SK-N-SH (cell line): ENCODE data around the gene CLSTN2. TPM values are rescaled to one million over a fixed set of nuclear protein-coding genes. Genes with fewer than 3 reads are reported as not detected.

Experiments used
- CTCF ChIA-PET: fragments of 300-600, 350-600 bp; formaldehyde crosslinking; extraction: SDS; loops from one replicate; lab custom pipeline; 2021; lab: Yijun Ruan, JAX
- POLR2A ChIA-PET: fragments of 350-600 bp; sonication (Branson Sonifier 250); formaldehyde crosslinking; extraction: SDS; loops from one replicate; lab custom pipeline; 2020; ENCODE audit warnings: antibody characterized with exemption, inconsistent platforms; lab: Yijun Ruan, JAX
- DNase-seq: peaks from one replicate; pipeline ENCODE4 v3.0.0; 2012
- H2AFZ ChIP-seq: fragments of 200-600 bp; sonication (generic); 2 replicates; pipeline ENCODE4 v1.8.1; 2016; ENCODE audit warnings: antibody characterized with exemption, mild to moderate bottlenecking, low read depth
- H3F3A ChIP-seq: fragments of 200-600 bp; sonication (generic); replicated peaks from 2 replicates; pipeline ENCODE3; 2016; ENCODE audit warnings: antibody characterized with exemption, mild to moderate bottlenecking; ENCODE audit not compliant: insufficient read depth
- H3K27ac ChIP-seq, 2 experiments: fragments of 200-500 bp in 1 of 2; fragments of 200-600 bp in 1 of 2; sonication (Bioruptor generic) in 1 of 2; sonication (generic), shearing (Covaris generic) in 1 of 2; 2 replicates each; pipeline versions ENCODE4 v1.5.1 to v1.6.1; 2014 to 2016; ENCODE audit warnings: low read depth in 2 of 2, inconsistent platforms in 1 of 2, low read length in 1 of 2, mild to moderate bottlenecking in 1 of 2, mixed read lengths in 1 of 2
- H3K27me3 ChIP-seq: fragments of 200-600 bp; sonication (generic), shearing (Covaris generic); 2 replicates; pipeline ENCODE4 v1.6.1; 2016; ENCODE audit warnings: mixed run types; ENCODE audit not compliant: insufficient read depth
- H3K36me3 ChIP-seq, 2 experiments: fragments of 200-500 bp in 1 of 2; fragments of 200-600 bp in 1 of 2; sonication (Bioruptor generic) in 1 of 2; sonication (generic) in 1 of 2; replicated peaks in 1 of 2; 2 replicates each; pipeline versions ENCODE3 to v1.5.1; 2014 to 2016; ENCODE audit warnings: low read length in 1 of 2, mild to moderate bottlenecking in 1 of 2; ENCODE audit not compliant: insufficient read depth in 2 of 2, control insufficient read depth in 1 of 2
- H3K4me1 ChIP-seq, 2 experiments: fragments of 200-500 bp in 1 of 2; fragments of 200-600 bp in 1 of 2; sonication (Bioruptor generic) in 1 of 2; sonication (generic), shearing (Covaris generic) in 1 of 2; 2 replicates each; pipeline versions ENCODE4 v1.5.1 to v1.6.1; 2014 to 2016; ENCODE audit warnings: low read depth in 1 of 2, low read length in 1 of 2, mixed run types in 1 of 2; ENCODE audit not compliant: insufficient read depth in 2 of 2, control insufficient read depth in 1 of 2
- H3K4me2 ChIP-seq: fragments of 200-600 bp; sonication (generic), shearing (Covaris generic); 2 replicates; pipeline ENCODE4 v1.6.1; 2017; ENCODE audit warnings: mixed run types
- H3K4me3 ChIP-seq, 2 experiments: fragments of 200-500 bp in 1 of 2; fragments of 200-600 bp in 1 of 2; sonication (Bioruptor generic) in 1 of 2; sonication (generic), shearing (Covaris generic) in 1 of 2; 2 replicates each; pipeline versions ENCODE4 v1.5.1 to v1.8.1; 2014 to 2016; ENCODE audit warnings: low read depth in 2 of 2, inconsistent platforms in 1 of 2, low read length in 1 of 2, mild to moderate bottlenecking in 1 of 2, mixed read lengths in 1 of 2, moderate library complexity in 1 of 2
- H3K79me2 ChIP-seq: fragments of 200-600 bp; sonication (generic); 2 replicates; pipeline ENCODE4 v1.8.1; 2017; ENCODE audit warnings: mild to moderate bottlenecking; ENCODE audit not compliant: insufficient read depth
- H3K9ac ChIP-seq: fragments of 200-600 bp; sonication (generic); 2 replicates; pipeline ENCODE4 v1.6.1; 2017; ENCODE audit warnings: mixed run types
- H3K9me2 ChIP-seq: fragments of 200-600 bp; sonication (generic); 2 replicates; pipeline ENCODE4 v1.6.1; 2017; ENCODE audit warnings: mixed run types
- H3K9me3 ChIP-seq: fragments of 200-600 bp; sonication (generic); 2 replicates; pipeline ENCODE4 v1.6.1; 2017; ENCODE audit warnings: mixed run types, mild to moderate bottlenecking, moderate library complexity
- H4K20me1 ChIP-seq: fragments of 200-600 bp; sonication (generic); 2 replicates; pipeline ENCODE4 v1.6.1; 2017; ENCODE audit warnings: mild to moderate bottlenecking, mixed run types; ENCODE audit not compliant: insufficient read depth
- CHD2 ChIP-seq: fragments of 150-350 bp; IDR thresholded peaks from 2 replicates; pipeline ENCODE4 v1.6.1; 2018; ENCODE audit warnings: low read length; ENCODE audit not compliant: partially characterized antibody
- EP300 ChIP-seq, 2 experiments: IDR thresholded peaks; 2 replicates each; pipeline versions ENCODE4 v1.4.0 to v1.6.1; 2012; ENCODE audit warnings: borderline replicate concordance in 1 of 2, low read depth in 1 of 2, low read length in 1 of 2
- EZH2phosphoT487 ChIP-seq: fragments of 200-600 bp; sonication (generic); IDR thresholded peaks from 2 replicates; pipeline ENCODE4 v1.6.1; 2017; ENCODE audit warnings: low read depth, mixed run types, mild to moderate bottlenecking, antibody characterized with exemption, moderate library complexity, borderline replicate concordance
- FOSL2 ChIP-seq: IDR thresholded peaks from 2 replicates; pipeline ENCODE4 v1.4.0; 2012; ENCODE audit warnings: low read depth, mild to moderate bottlenecking, moderate library complexity, borderline replicate concordance
- JUND ChIP-seq: IDR thresholded peaks from 2 replicates; pipeline ENCODE4 v1.4.0; 2012
- MEF2A ChIP-seq: IDR thresholded peaks from 2 replicates; pipeline ENCODE4 v1.4.0; 2012; ENCODE audit warnings: low read depth, borderline replicate concordance
- NFIC ChIP-seq: IDR thresholded peaks from 2 replicates; pipeline ENCODE4 v1.4.0; 2012; ENCODE audit warnings: borderline replicate concordance
- RCOR1 ChIP-seq: fragments of 150-350 bp; IDR thresholded peaks from 2 replicates; pipeline ENCODE4 v1.6.1; 2017; ENCODE audit warnings: antibody characterized with exemption, low read length
- RXRA ChIP-seq: IDR thresholded peaks from 2 replicates; pipeline ENCODE4 v1.4.0; 2012; ENCODE audit warnings: low read depth, mild to moderate bottlenecking, borderline replicate concordance
- SMC3 ChIP-seq: IDR thresholded peaks from 2 replicates; pipeline ENCODE4 v1.6.1; 2012; ENCODE audit warnings: low read depth, low read length, improper control_type of control experiment
- TAF1 ChIP-seq: IDR thresholded peaks from 2 replicates; pipeline ENCODE4 v1.6.1; 2012; ENCODE audit warnings: low read depth, mild to moderate bottlenecking, low read length, moderate library complexity, borderline replicate concordance
- TCF12 ChIP-seq: IDR thresholded peaks from 2 replicates; pipeline ENCODE4 v1.4.0; 2012
- TEAD4 ChIP-seq: IDR thresholded peaks from 2 replicates; pipeline ENCODE4 v1.4.0; 2012; ENCODE audit warnings: mild to moderate bottlenecking, borderline replicate concordance; ENCODE audit not compliant: insufficient read depth
- WGBS: methylation state at CpG from one replicate; pipeline ENCODE4 v1.1.6; 2017; ENCODE audit warnings: low lambda C conversion rate; 5-methylcytosine and 5-hydroxymethylcytosine counted together
- polyA plus RNA-seq, 3 experiments: library from polyadenylated mRNA; depleted of rRNA; stranded (reverse); fragments of >200 nt; gene quantifications; 2 replicates each; pipeline ENCODE4 v1.2.3, GENCODE V29; 2012
- TF ChIP-seq, protein P1 (sequence below): fragments of 150-350 bp; IDR thresholded peaks from 2 replicates; pipeline ENCODE4 v1.6.1; 2016; ENCODE audit warnings: mild to moderate bottlenecking, low read depth, low read length
- TF ChIP-seq, protein P2 (sequence below): IDR thresholded peaks from 2 replicates; pipeline ENCODE4 v1.4.0; 2012; ENCODE audit warnings: low read depth, borderline replicate concordance
- TF ChIP-seq, protein P3 (sequence below): IDR thresholded peaks from 2 replicates; pipeline ENCODE4 v1.4.0; 2012; ENCODE audit warnings: low read depth
- TF ChIP-seq, protein P4 (sequence below): IDR thresholded peaks from 2 replicates; pipeline ENCODE4 v1.4.0; 2012; ENCODE audit warnings: low read depth, borderline replicate concordance
- TF ChIP-seq, protein P5 (sequence below): IDR thresholded peaks from 2 replicates; pipeline ENCODE4 v1.6.1; 2012; ENCODE audit warnings: mild to moderate bottlenecking, low read depth, low read length, moderate library complexity
- TF ChIP-seq, protein P6 (sequence below): IDR thresholded peaks from 2 replicates; pipeline ENCODE4; 2012

CLSTN2 gene
- polyA plus RNA-seq, 1 of the 3 experiments (the other 2 are of a cell fraction) = 0.02 TPM

DNA sequence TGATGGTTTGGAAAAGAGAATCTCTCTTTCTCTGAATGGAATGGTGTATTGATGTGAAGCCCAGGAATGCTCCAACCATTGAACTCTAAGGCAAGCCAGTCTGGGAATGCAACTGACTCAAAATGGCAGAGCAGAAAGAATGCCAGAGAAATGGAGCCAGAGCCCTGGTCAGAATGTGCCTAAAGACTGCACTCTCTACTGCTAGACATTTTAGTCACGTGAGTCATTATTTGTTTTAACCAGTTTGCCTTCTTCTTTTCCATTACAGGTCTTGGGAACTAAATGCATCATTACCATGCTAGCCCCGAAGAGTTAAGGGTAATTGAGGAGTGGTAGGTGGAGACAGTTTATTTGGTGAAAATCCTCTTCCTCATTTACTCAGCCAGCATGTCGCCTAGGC, 675.6 kb downstream of the CLSTN2 start:
- no peak overlapping the region for H3K4me3 ChIP-seq
- 0 out of 2 replicates have a peak, but pooled peaks cover 5% of the 10 kb centered on the region for H3K9me3 ChIP-seq
- H3K79me2 ChIP-seq = no peaks in the 10 kb centered on the region
- H4K20me1 ChIP-seq = no peaks in the 10 kb centered on the region
- CTCF ChIA-PET = no interaction called here
- H3K27ac ChIP-seq = no peak overlapping the region
- no peaks in the 10 kb centered on the region for H3K9me2 ChIP-seq
- H2AFZ ChIP-seq = no peak overlapping the region
- no peak overlapping the region for H3K4me2 ChIP-seq
- no peaks in the 10 kb centered on the region for H3F3A ChIP-seq
- no peak for TF ChIP-seq TCF12
- TF ChIP-seq CHD2 = no peak
- TF ChIP-seq RXRA = no peak
- TF ChIP-seq TEAD4 = no peak
- no peak for TF ChIP-seq FOSL2
- TF ChIP-seq, protein P1, sequence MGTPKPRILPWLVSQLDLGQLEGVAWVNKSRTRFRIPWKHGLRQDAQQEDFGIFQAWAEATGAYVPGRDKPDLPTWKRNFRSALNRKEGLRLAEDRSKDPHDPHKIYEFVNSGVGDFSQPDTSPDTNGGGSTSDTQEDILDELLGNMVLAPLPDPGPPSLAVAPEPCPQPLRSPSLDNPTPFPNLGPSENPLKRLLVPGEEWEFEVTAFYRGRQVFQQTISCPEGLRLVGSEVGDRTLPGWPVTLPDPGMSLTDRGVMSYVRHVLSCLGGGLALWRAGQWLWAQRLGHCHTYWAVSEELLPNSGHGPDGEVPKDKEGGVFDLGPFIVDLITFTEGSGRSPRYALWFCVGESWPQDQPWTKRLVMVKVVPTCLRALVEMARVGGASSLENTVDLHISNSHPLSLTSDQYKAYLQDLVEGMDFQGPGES = no peak
- no peak for TF ChIP-seq RCOR1
- TF ChIP-seq, protein P2, sequence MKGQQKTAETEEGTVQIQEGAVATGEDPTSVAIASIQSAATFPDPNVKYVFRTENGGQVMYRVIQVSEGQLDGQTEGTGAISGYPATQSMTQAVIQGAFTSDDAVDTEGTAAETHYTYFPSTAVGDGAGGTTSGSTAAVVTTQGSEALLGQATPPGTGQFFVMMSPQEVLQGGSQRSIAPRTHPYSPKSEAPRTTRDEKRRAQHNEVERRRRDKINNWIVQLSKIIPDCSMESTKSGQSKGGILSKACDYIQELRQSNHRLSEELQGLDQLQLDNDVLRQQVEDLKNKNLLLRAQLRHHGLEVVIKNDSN = no peak
- no peak for TF ChIP-seq NFIC
- TF ChIP-seq, protein P3, sequence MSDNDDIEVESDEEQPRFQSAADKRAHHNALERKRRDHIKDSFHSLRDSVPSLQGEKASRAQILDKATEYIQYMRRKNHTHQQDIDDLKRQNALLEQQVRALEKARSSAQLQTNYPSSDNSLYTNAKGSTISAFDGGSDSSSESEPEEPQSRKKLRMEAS = no peak
- no peak for TF ChIP-seq EZH2phosphoT487
- no peak for TF ChIP-seq TAF1
- TF ChIP-seq SMC3 = no peak
- TF ChIP-seq, protein P4, sequence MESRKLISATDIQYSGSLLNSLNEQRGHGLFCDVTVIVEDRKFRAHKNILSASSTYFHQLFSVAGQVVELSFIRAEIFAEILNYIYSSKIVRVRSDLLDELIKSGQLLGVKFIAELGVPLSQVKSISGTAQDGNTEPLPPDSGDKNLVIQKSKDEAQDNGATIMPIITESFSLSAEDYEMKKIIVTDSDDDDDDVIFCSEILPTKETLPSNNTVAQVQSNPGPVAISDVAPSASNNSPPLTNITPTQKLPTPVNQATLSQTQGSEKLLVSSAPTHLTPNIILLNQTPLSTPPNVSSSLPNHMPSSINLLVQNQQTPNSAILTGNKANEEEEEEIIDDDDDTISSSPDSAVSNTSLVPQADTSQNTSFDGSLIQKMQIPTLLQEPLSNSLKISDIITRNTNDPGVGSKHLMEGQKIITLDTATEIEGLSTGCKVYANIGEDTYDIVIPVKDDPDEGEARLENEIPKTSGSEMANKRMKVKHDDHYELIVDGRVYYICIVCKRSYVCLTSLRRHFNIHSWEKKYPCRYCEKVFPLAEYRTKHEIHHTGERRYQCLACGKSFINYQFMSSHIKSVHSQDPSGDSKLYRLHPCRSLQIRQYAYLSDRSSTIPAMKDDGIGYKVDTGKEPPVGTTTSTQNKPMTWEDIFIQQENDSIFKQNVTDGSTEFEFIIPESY = no peak
- TF ChIP-seq, protein P5, sequence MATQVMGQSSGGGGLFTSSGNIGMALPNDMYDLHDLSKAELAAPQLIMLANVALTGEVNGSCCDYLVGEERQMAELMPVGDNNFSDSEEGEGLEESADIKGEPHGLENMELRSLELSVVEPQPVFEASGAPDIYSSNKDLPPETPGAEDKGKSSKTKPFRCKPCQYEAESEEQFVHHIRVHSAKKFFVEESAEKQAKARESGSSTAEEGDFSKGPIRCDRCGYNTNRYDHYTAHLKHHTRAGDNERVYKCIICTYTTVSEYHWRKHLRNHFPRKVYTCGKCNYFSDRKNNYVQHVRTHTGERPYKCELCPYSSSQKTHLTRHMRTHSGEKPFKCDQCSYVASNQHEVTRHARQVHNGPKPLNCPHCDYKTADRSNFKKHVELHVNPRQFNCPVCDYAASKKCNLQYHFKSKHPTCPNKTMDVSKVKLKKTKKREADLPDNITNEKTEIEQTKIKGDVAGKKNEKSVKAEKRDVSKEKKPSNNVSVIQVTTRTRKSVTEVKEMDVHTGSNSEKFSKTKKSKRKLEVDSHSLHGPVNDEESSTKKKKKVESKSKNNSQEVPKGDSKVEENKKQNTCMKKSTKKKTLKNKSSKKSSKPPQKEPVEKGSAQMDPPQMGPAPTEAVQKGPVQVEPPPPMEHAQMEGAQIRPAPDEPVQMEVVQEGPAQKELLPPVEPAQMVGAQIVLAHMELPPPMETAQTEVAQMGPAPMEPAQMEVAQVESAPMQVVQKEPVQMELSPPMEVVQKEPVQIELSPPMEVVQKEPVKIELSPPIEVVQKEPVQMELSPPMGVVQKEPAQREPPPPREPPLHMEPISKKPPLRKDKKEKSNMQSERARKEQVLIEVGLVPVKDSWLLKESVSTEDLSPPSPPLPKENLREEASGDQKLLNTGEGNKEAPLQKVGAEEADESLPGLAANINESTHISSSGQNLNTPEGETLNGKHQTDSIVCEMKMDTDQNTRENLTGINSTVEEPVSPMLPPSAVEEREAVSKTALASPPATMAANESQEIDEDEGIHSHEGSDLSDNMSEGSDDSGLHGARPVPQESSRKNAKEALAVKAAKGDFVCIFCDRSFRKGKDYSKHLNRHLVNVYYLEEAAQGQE = no peak
- no peak for TF ChIP-seq JUND
- TF ChIP-seq, protein P6, sequence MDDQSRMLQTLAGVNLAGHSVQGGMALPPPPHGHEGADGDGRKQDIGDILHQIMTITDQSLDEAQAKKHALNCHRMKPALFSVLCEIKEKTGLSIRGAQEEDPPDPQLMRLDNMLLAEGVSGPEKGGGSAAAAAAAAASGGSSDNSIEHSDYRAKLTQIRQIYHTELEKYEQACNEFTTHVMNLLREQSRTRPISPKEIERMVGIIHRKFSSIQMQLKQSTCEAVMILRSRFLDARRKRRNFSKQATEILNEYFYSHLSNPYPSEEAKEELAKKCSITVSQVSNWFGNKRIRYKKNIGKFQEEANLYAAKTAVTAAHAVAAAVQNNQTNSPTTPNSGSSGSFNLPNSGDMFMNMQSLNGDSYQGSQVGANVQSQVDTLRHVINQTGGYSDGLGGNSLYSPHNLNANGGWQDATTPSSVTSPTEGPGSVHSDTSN = no peak
- no peak for TF ChIP-seq EP300 (IDR thresholded peaks at IDR 0.05; ENCODE audit: borderline replicate concordance in 1 of 2, low read depth in 1 of 2, low read length in 1 of 2)
- no peak for TF ChIP-seq MEF2A
- TF ChIP-seq, all 33 proteins: peak for 0
- Histone ChIP-seq H3K9ac (no peak overlapping the region), H3K36me3 (no peaks in the 10 kb centered on the region), H3K4me1 (no peaks in the 10 kb centered on the region), H3K27me3 (no peaks in the 10 kb centered on the region)
- POLR2A ChIA-PET = no interaction called here
- DNase-seq = no peak
- WGBS = 16% methylated on average over 3 of the region's 3 CpGs
